Stomach (tissue), 9 donors: Measurements from ENCODE around the gene MYLK2. TPM values are rescaled to one million over a fixed set of nuclear protein-coding genes. Genes with fewer than 3 reads are reported as not detected.

Experiments
- DNase-seq, 2 donors: peaks; one replicate each; pipeline versions ENCODE4 v3.0.0 to v3.0.0-alpha.2; 2013 to 2019
- H3K27ac ChIP-seq, 5 donors: fragments of 200-600 bp in 4 of 5; sonication (generic) in 4 of 5; one replicate each; pipeline ENCODE4 v1.5.1; 2013 to 2019; ENCODE audit warnings: mild to moderate bottlenecking in 1 of 5, moderate library complexity in 1 of 5
- H3K27me3 ChIP-seq, 3 donors: fragments of 200-600 bp; sonication (generic); one replicate each; pipeline ENCODE4 v1.5.1; 2017 to 2019; ENCODE audit warnings: mixed run types in 1 of 3
- H3K36me3 ChIP-seq, 4 donors: fragments of 200-600 bp; sonication (generic); 1 replicate in 3 of 4; 2 replicates in 1 of 4; pipeline ENCODE4 v1.5.1; 2016 to 2019
- H3K4me1 ChIP-seq, 4 donors: fragments of 200-600 bp; sonication (generic); one replicate each; pipeline ENCODE4 v1.5.1; 2016 to 2019
- H3K4me3 ChIP-seq, 4 donors: fragments of 200-600 bp; sonication (generic) in 3 of 4; one replicate each; pipeline ENCODE4 v1.5.1; 2016 to 2019; ENCODE audit warnings: mild to moderate bottlenecking in 1 of 4
- H3K9me3 ChIP-seq, 4 donors: fragments of 200-600 bp; sonication (generic); one replicate each; pipeline ENCODE4 v1.5.1; 2016 to 2019
- CTCF ChIP-seq, 7 experiments: fragments of 450-650 bp in 4 of 7; fragments of 200-600 bp in 3 of 7; sonication (generic) in 3 of 7; IDR thresholded peaks; one replicate each; pipeline ENCODE4 v1.5.1; 2016 to 2019; ENCODE audit warnings: antibody characterized with exemption in 7 of 7, control low read depth in 2 of 7, mild to moderate bottlenecking in 1 of 7
- EP300 ChIP-seq: sonication (generic); formaldehyde crosslinking; IDR thresholded peaks from one replicate; pipeline ENCODE4 v1.6.1; 2017; ENCODE audit warnings: antibody characterized with exemption
- POLR2A ChIP-seq, 4 donors: fragments of 450-650 bp; IDR thresholded peaks; one replicate each; pipeline ENCODE4 v1.6.1; 2016; ENCODE audit warnings: antibody characterized with exemption in 4 of 4, control low read depth in 2 of 4, mild to moderate bottlenecking in 1 of 4, moderate library complexity in 1 of 4
- POLR2AphosphoS5 ChIP-seq, 3 donors: sonication (generic); formaldehyde crosslinking; IDR thresholded peaks; one replicate each; pipeline ENCODE4 v1.6.1; 2016; ENCODE audit warnings: antibody characterized with exemption in 3 of 3
- WGBS, 5 donors: extraction: QIAGEN DNeasy Blood & Tissue Kit in 3 of 5; methylation state at CpG; one replicate each; pipeline versions ENCODE4 v1.1.5 to v1.1.7; 2013 to 2018; 5-methylcytosine and 5-hydroxymethylcytosine counted together
- intact Hi-C: fragments of 100-400 bp; cut with DNase I; formaldehyde crosslinking; loops from one replicate; pipeline ENCODE4 v1.15.1; 2023; ENCODE audit warnings: low total_unique reads
- polyA plus RNA-seq, 3 donors: library from polyadenylated mRNA; stranded (reverse); fragments of 200-250 nt; gene quantifications; one replicate each; pipeline ENCODE4 v1.2.3, GENCODE V29; 2013
- total RNA-seq, 5 donors: library from RNA; depleted of rRNA; stranded (reverse); fragments of >200 nt; gene quantifications; one replicate each; pipeline versions ENCODE4 v1.1.0 to v1.2.3, GENCODE V29; 2014 to 2016
- donor health status: healthy with polysubstance abuse.
- donor health status: Bipolar disorder and iron deficiency.
- donor health status: healthy.

The MYLK2 gene
- total and polyA plus RNA-seq, 8 donors, result 0.19 to 0.45 (median 0.37) TPM; not detected in 3

- Histone ChIP-seq H3K9me3 (no peaks in the 10 kb centered on the region), H3K27me3 (peaks cover 0 to 59% (median 14%) of the 10 kb centered on the region in 3 donors), H3K4me3 (peak overlapping the region; percentile 48 to 71 (median 54)), H3K36me3 (no peaks in the 10 kb centered on the region), H3K27ac (peak overlapping the region in 2 of 5 donors; percentile 25 to 32), H3K4me1 (peaks cover 11 to 20% (median 19%) of the 10 kb centered on the region in 4 donors)
- WGBS, 5 donors, result 0 to 2% (median 1%) methylated on average over 9 to 20 of the region's 20 CpGs
- peak in 1 of 2 donors; percentile 64 for DNase-seq
- intact Hi-C loops, result no loop called here
- TF ChIP-seq EP300 (no peak), CTCF (IDR thresholded peaks at IDR 0.05) (no peak), POLR2A (IDR thresholded peaks at IDR 0.05) (no peak), POLR2AphosphoS5 (IDR thresholded peaks at IDR 0.05) (no peak)
Observed at GRCh38 chr20:31861135-31861384, 41.9 kb downstream of the MYLK2 start.

- Histone ChIP-seq H3K4me1 (peaks cover 11 to 20% (median 19%) of the 10 kb centered on the region in 4 donors), H3K36me3 (no peaks in the 10 kb centered on the region), H3K4me3 (peak overlapping the region; percentile 48 to 71 (median 54)), H3K27me3 (peaks cover 0 to 54% (median 14%) of the 10 kb centered on the region in 3 donors), H3K27ac (peak overlapping the region in 2 of 5 donors; percentile 25 to 32), H3K9me3 (no peaks in the 10 kb centered on the region)
- DNase-seq, result peak; percentile 58 to 92
- WGBS, 5 donors, result 5 to 8% (median 6%) methylated on average over 48 to 60 of the region's 60 CpGs
- TF ChIP-seq CTCF (IDR thresholded peaks at IDR 0.05), result no peak
- no peak for TF ChIP-seq POLR2A (IDR thresholded peaks at IDR 0.05)
- no peak for TF ChIP-seq POLR2AphosphoS5 (IDR thresholded peaks at IDR 0.05)
- no peak for TF ChIP-seq EP300
- intact Hi-C loops, result no loop called here
Observed at GRCh38 chr20:31861385-31862156, 42.4 kb downstream of the MYLK2 start.

GRCh38 chr20:31862157-31862470, 43.0 kb downstream of the MYLK2 start:
- intact Hi-C loops, result no loop called here
- TF ChIP-seq POLR2A (IDR thresholded peaks at IDR 0.05) (no peak), CTCF (IDR thresholded peaks at IDR 0.05) (no peak), EP300 (no peak), POLR2AphosphoS5 (IDR thresholded peaks at IDR 0.05) (no peak)
- Histone ChIP-seq H3K36me3 (no peaks in the 10 kb centered on the region), H3K4me1 (peaks cover 11 to 20% (median 19%) of the 10 kb centered on the region in 4 donors), H3K4me3 (peak overlapping the region in 2 of 4 donors; percentile 54 to 71), H3K27me3 (peaks cover 0 to 49% (median 14%) of the 10 kb centered on the region in 3 donors), H3K9me3 (no peaks in the 10 kb centered on the region), H3K27ac (no peak overlapping the region)
- no peak for DNase-seq
- 67 to 78% (median 69%) methylated on average over 5 of the region's 5 CpGs for WGBS, 5 donors

GRCh38 chr20:31862506-31862905, 43.4 kb downstream of the MYLK2 start:
- no peak for DNase-seq
- H3K4me3 ChIP-seq, result no peak overlapping the region
- intact Hi-C loops, result no loop called here

More at GRCh38 chr20:31862506-31862905, 43.4 kb downstream of the MYLK2 start:
- WGBS, 5 donors, result 89 to 96% (median 94%) methylated on average over 4 to 8 of the region's 8 CpGs
- Histone ChIP-seq H3K4me1 (peaks cover 11 to 20% (median 19%) of the 10 kb centered on the region in 4 donors), H3K9me3 (no peaks in the 10 kb centered on the region), H3K27ac (no peak overlapping the region), H3K27me3 (peaks cover 0 to 45% (median 14%) of the 10 kb centered on the region in 3 donors), H3K36me3 (no peaks in the 10 kb centered on the region)
- no peak for TF ChIP-seq POLR2A (IDR thresholded peaks at IDR 0.05)
- TF ChIP-seq POLR2AphosphoS5 (IDR thresholded peaks at IDR 0.05), result no peak
- no peak for TF ChIP-seq CTCF (IDR thresholded peaks at IDR 0.05)
- TF ChIP-seq EP300, result no peak
